ENCODE data around the gene HLA-DRA. TPM values are rescaled to one million over a fixed set of nuclear protein-coding genes. Genes with fewer than 3 reads are reported as not detected.

The HLA-DRA gene
- total and polyA plus RNA-seq, 7 donors = 19.9 to 90.0 (median 43.0) TPM

DNA sequence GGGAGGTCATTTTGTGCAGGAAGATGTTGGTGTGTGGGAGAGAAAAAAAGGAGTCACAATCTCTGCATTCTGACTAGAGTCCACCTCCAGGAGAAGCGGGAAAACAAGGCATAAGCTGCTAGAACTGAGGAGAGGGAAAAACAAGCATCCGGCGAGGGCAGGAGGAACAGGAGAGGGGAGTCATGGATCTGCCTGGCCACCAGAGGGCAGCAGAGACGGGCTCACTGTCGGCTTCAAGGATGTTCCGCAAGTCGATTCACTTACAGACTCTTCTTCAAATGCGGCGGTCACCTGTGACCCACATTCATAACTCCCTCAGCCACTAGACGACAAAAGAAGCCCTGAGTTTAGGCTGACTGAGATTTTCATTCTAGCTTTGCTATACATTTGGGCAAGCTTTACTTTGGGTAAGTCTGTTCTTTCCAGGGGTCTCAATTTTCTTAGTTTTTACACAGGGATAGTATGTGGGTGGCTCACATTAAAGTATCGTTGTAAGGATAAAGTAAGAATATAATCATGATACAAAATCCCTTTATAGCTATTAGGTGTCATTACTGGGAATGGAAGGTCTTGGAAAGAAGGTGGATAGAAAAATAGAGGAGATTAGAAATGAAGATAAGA, 26.1 kb upstream of the HLA-DRA start:
- WGBS, 3 donors = 5 to 9% (median 6%) methylated on average over 11 of the region's 11 CpGs
- no peak overlapping the region for H3K4me3 ChIP-seq
- intact Hi-C loops (cut with DNase I) = loop anchor here (2.0 to 5.0 kb wide), 4 partner anchors 171 to 454 kb away; no protein-coding TSS in a partner anchor
- H3K9me3 ChIP-seq = no peaks in the 10 kb centered on the region
- peaks cover 0 to 26% (median 0%) of the 10 kb centered on the region in 3 donors for H3K27me3 ChIP-seq (ENCODE audit: insufficient read depth in 3 of 3, low read length in 2 of 3)
- DNase-seq (peak; percentile 72 to 89), ATAC-seq (peak; percentile 74 to 89 (median 77))
- H3K4me1 ChIP-seq = no peaks in the 10 kb centered on the region
- no peaks in the 10 kb centered on the region for H3K36me3 ChIP-seq (ENCODE audit: insufficient read depth in 1 of 2, low read depth in 1 of 2)
- TF ChIP-seq, protein P1, sequence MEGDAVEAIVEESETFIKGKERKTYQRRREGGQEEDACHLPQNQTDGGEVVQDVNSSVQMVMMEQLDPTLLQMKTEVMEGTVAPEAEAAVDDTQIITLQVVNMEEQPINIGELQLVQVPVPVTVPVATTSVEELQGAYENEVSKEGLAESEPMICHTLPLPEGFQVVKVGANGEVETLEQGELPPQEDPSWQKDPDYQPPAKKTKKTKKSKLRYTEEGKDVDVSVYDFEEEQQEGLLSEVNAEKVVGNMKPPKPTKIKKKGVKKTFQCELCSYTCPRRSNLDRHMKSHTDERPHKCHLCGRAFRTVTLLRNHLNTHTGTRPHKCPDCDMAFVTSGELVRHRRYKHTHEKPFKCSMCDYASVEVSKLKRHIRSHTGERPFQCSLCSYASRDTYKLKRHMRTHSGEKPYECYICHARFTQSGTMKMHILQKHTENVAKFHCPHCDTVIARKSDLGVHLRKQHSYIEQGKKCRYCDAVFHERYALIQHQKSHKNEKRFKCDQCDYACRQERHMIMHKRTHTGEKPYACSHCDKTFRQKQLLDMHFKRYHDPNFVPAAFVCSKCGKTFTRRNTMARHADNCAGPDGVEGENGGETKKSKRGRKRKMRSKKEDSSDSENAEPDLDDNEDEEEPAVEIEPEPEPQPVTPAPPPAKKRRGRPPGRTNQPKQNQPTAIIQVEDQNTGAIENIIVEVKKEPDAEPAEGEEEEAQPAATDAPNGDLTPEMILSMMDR (IDR thresholded peaks at IDR 0.05) = peak; percentile 94
- H3K27ac ChIP-seq = no peak overlapping the region

DNA sequence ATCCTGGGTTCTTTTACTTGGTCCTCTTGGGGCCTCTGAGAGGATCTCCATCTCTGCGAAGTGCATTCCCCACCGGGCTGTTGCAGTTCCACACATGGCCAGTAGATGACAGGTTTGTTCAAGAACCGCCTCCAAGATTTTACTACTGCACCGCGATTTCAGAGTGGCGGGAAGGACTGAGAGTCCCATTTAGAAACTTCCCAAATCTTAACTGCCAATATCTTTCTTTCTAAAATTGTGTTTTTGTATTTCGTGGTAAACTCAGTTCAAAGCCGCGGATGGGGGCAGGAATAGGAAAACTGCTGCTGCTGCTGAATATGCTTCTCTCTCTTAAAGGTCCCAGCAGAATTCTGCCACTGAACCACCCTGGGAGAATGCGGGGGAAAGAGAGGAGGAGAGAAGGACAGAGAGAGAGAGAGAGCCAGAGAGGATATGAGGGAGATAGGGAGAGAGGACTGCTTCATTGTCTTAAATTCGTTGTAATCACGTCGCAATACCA, 24.1 kb upstream of the HLA-DRA start:
- peak; percentile 59 to 79 (median 70) for ATAC-seq
- H3K4me1 ChIP-seq = no peaks in the 10 kb centered on the region

DNA sequence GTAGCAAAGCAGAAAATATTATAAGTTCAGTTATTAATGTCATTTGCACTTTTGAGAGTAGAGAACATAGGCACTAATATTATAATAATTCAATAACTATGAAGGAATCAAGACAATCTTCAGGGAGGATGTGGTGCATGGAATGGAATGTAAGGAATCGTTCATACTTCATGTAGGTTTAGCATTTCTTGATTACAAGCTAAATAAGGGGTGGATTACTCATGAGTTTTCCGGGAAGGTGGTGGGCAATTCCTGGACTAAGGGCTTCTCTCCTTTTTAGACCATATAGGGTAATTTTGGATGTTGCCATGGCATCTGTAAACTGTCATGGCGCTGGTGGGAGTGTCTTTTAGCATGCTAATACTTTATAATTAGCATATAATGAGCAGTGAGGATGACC, 23.7 kb upstream of the HLA-DRA start:
- no peaks in the 10 kb centered on the region for H3K36me3 ChIP-seq (ENCODE audit: insufficient read depth in 1 of 2, low read depth in 1 of 2)
- intact Hi-C loops (cut with DNase I) = loop anchor here in 1 of 2 donors (1.0 to 5.0 kb wide), 3 partner anchors 286 to 451 kb away; no protein-coding TSS in a partner anchor
- no peak for DNase-seq
- no peak overlapping the region for H3K27ac ChIP-seq
- no peak overlapping the region for H3K4me3 ChIP-seq
- no peaks in the 10 kb centered on the region for H3K9me3 ChIP-seq
- H3K27me3 ChIP-seq (ENCODE audit: insufficient read depth in 3 of 3, low read length in 2 of 3) = peaks cover 0 to 39% (median 8%) of the 10 kb centered on the region in 3 donors
- 67 to 75% (median 74%) methylated on average over 3 of the region's 3 CpGs for WGBS, 3 donors
- ATAC-seq = no peak
- TF ChIP-seq, protein P1 (IDR thresholded peaks at IDR 0.05) = no peak
- no peaks in the 10 kb centered on the region for H3K4me1 ChIP-seq

More for the DNA sequence above, 24.1 kb upstream of the HLA-DRA start:
- peak; percentile 61 to 78 for DNase-seq
- H3K27ac ChIP-seq = no peak overlapping the region
- TF ChIP-seq, protein P1 (IDR thresholded peaks at IDR 0.05) = peak; percentile 96
- 6 to 8% (median 8%) methylated on average over 13 of the region's 13 CpGs for WGBS, 3 donors
- no peaks in the 10 kb centered on the region for H3K36me3 ChIP-seq (ENCODE audit: insufficient read depth in 1 of 2, low read depth in 1 of 2)
- H3K4me3 ChIP-seq = peak overlapping the region; percentile 41
- H3K9me3 ChIP-seq = no peaks in the 10 kb centered on the region
- H3K27me3 ChIP-seq (ENCODE audit: insufficient read depth in 3 of 3, low read length in 2 of 3) = peaks cover 0 to 36% (median 8%) of the 10 kb centered on the region in 3 donors
- intact Hi-C loops (cut with DNase I) = loop anchor here in 1 of 2 donors (1.0 to 5.0 kb wide), 3 partner anchors 287 to 452 kb away; no protein-coding TSS in a partner anchor

DNA sequence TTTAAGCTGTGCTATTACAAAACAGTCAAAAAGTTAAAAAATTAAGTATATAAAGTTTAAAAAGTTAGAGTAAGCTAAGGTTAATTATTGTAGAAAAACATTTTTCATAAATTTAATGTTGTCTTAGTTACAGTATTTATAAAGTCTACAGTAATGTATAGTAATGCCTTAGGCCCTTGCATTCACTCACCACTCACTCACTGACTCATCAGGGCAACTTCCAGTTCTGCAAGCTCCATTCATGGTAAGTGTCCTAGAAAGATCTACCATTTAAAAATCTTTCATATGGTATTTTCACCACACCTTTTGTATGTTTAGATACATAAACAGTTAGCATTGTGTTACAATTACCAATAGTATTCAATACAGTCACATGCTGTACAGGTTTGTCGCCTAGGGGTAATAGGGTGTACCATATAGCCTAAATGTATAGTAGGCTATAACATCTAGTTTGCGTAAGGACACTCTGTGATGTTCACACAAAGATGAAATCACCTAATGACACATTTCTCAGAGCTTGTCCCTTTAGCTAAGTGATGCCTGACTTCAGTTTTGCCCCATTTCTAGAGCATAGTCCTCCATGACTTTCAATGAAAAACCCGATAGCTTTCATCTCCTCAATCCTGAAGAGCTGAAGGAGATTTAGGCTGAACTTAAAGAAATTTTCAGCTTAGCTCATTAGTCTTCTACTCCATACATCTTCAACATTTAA, 14.9 kb upstream of the HLA-DRA start:
- H3K4me1 ChIP-seq = no peaks in the 10 kb centered on the region
- 79 to 96% (median 96%) methylated on average over 3 of the region's 3 CpGs for WGBS, 3 donors
- H3K27ac ChIP-seq = no peak overlapping the region
- TF ChIP-seq, protein P1 (IDR thresholded peaks at IDR 0.05) = no peak
- intact Hi-C loops (cut with DNase I) = no loop called here
- DNase-seq (no peak), ATAC-seq (no peak)
- H3K27me3 ChIP-seq (ENCODE audit: insufficient read depth in 3 of 3, low read length in 2 of 3) = peaks cover 0 to 9% (median 8%) of the 10 kb centered on the region in 3 donors
- H3K36me3 ChIP-seq (ENCODE audit: insufficient read depth in 1 of 2, low read depth in 1 of 2) = no peaks in the 10 kb centered on the region
- no peak overlapping the region for H3K4me3 ChIP-seq
- H3K9me3 ChIP-seq = no peaks in the 10 kb centered on the region
